Measurements from ENCODE around the gene MRPL4. TPM values are rescaled to one million over a fixed set of nuclear protein-coding genes. Genes with fewer than 3 reads are reported as not detected.
A peak's percentile ranks its signal among the peaks of the same experiment; 100 is the strongest.

Gene MRPL4
- total and polyA plus RNA-seq, 2 of the 13 experiments (the other 11 are each of a cell fraction or from before 2014, with no cell fraction given) = 40.6 to 42.5 TPM

- no peak for TF ChIP-seq SRSF9 (IDR thresholded peaks at IDR 0.05; ENCODE audit: borderline replicate concordance, insufficient read depth, low read depth, low read length, poor library complexity, severe bottlenecking)
- no peak for TF ChIP-seq CBFB (CRISPR knock-in tag; IDR thresholded peaks at IDR 0.05)
- TF ChIP-seq ZNF20 (CRISPR knock-in tag; IDR thresholded peaks at IDR 0.05) = no peak
- peak; percentile 92 for TF ChIP-seq TFAP4 (IDR thresholded peaks at IDR 0.05; ENCODE audit: borderline replicate concordance, low read depth)
- 0 out of 2 replicates have a peak, but pooled peaks have one; percentile 16 for TF ChIP-seq SRY (CRISPR knock-in tag; IDR thresholded peaks at IDR 0.05)
- TF ChIP-seq EHMT2 (IDR thresholded peaks at IDR 0.05; ENCODE audit: borderline replicate concordance, low read depth, low read length) = no peak
- TF ChIP-seq BORCS8-MEF2B (CRISPR knock-in tag; IDR thresholded peaks at IDR 0.05) = no peak
- TF ChIP-seq SNAPC5 (CRISPR knock-in tag; IDR thresholded peaks at IDR 0.05; ENCODE audit: borderline replicate concordance) = no peak
- no peak for TF ChIP-seq THAP7 (CRISPR knock-in tag; IDR thresholded peaks at IDR 0.05)
- TF ChIP-seq PBX2 (CRISPR knock-in tag; IDR thresholded peaks at IDR 0.05) = no peak
- TF ChIP-seq ATAD3A (CRISPR knock-in tag; IDR thresholded peaks at IDR 0.05) = no peak
- TF ChIP-seq ZNF670 (CRISPR knock-in tag; IDR thresholded peaks at IDR 0.05; ENCODE audit: borderline replicate concordance) = no peak
- TF ChIP-seq NCOA2 (CRISPR knock-in tag; IDR thresholded peaks at IDR 0.05) = no peak
- no peak for TF ChIP-seq ZNF235 (CRISPR knock-in tag; IDR thresholded peaks at IDR 0.05; ENCODE audit: borderline replicate concordance)
- no peak for TF ChIP-seq MYNN (CRISPR knock-in tag; IDR thresholded peaks at IDR 0.05; ENCODE audit: low read depth)
- no peak for TF ChIP-seq JARID2 (CRISPR knock-in tag; IDR thresholded peaks at IDR 0.05; ENCODE audit: insufficient replicate concordance)
- TF ChIP-seq HMGXB4 (CRISPR knock-in tag; IDR thresholded peaks at IDR 0.05; ENCODE audit: borderline replicate concordance in 1 of 2, low read depth in 1 of 2) = no peak
- TF ChIP-seq CBX5 (CRISPR knock-in tag; IDR thresholded peaks at IDR 0.05; ENCODE audit: borderline replicate concordance) = no peak
- no peak for TF ChIP-seq ZNF446 (CRISPR knock-in tag; IDR thresholded peaks at IDR 0.05)
- no peak for TF ChIP-seq ZNF101 (CRISPR knock-in tag; IDR thresholded peaks at IDR 0.05; ENCODE audit: borderline replicate concordance, low read depth)
- 0 out of 2 replicates have a peak, but pooled peaks have one; percentile 28 for TF ChIP-seq RBFOX2 (IDR thresholded peaks at IDR 0.05; ENCODE audit: low read depth, low read length)
- no peak for TF ChIP-seq ZC3H4 (CRISPR knock-in tag; IDR thresholded peaks at IDR 0.05; ENCODE audit: borderline replicate concordance)
- 0 out of 2 replicates have a peak, but pooled peaks have one; percentile 31 for TF ChIP-seq ZNF552 (CRISPR knock-in tag; IDR thresholded peaks at IDR 0.05; ENCODE audit: borderline replicate concordance)
- TF ChIP-seq IKZF4 (CRISPR knock-in tag; IDR thresholded peaks at IDR 0.05; ENCODE audit: borderline replicate concordance, low read depth, not compliant biosample characterization) = no peak
- no peak for TF ChIP-seq MAF1 (CRISPR knock-in tag; IDR thresholded peaks at IDR 0.05; ENCODE audit: borderline replicate concordance)
- TF ChIP-seq ZNF737 (CRISPR knock-in tag; IDR thresholded peaks at IDR 0.05; ENCODE audit: borderline replicate concordance) = no peak
Measured at GRCh38 chr19:10295305-10295846, 43.4 kb downstream of the MRPL4 start (continued).

All from HepG2 (cell line).